Ovary (tissue), 3 donors: Measurements from ENCODE around the gene COL9A3.

Experiments used
- CTCF ChIP-seq, 3 donors: fragments of 450-650 bp in 2 of 3; fragments of 200-600 bp in 1 of 3; IDR thresholded peaks; one replicate each; pipeline versions ENCODE4 v1.5.1 to v1.8.0; 2016 to 2022; ENCODE audit warnings: antibody characterized with exemption in 3 of 3, mild to moderate bottlenecking in 1 of 3
- POLR2A ChIP-seq: fragments of 450-650 bp; IDR thresholded peaks from one replicate; pipeline ENCODE4 v1.6.1; 2017; ENCODE audit warnings: antibody characterized with exemption, mild to moderate bottlenecking, moderate library complexity
- donor health status: DM: no; HTN: no; CAD: no.

- TF ChIP-seq CTCF (IDR thresholded peaks at IDR 0.05) (peak in 1 of 3 donors; percentile 6), POLR2A (no peak)
Measured at GRCh38 chr20:62832212-62832922, 15.5 kb downstream of the COL9A3 start.
